Inferior parietal cortex (tissue), 1 donor: ENCODE measurements around the gene QARS1.

Source experiments
- DNase-seq: peaks from one replicate; pipeline ENCODE4 v3.0.0-alpha.2; 2016; ENCODE audit errors: extremely low spot score

QARS1 gene

DNA sequence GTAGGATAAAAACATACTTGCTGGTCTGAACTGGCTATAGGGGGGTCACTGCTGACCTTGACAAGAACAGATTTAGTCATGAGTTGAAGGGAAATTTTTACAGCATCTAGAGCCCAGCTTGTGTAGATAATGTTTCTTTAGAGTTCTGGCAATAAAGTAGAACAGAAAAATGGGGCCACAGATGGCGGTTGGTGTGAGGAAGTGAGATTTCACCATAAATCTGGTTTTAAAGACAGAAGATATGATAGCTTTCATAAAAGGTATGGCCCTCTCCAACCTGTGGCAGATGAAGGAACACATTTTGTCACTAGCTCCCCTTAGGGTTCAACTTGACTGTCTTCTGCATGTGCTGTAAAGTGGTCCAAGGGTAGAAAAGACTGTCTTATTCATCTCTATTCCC is 51.0 kb downstream of the QARS1 start:
- no peak for DNase-seq
